Karpas-422 (cell line): ENCODE measurements around the gene TUBB4A. TPM values are rescaled to one million over a fixed set of nuclear protein-coding genes. Genes with fewer than 3 reads are reported as not detected.

Experiments
- DNase-seq: peaks from one replicate; pipeline ENCODE4 v3.0.0-alpha.2; 2015
- H2AFZ ChIP-seq: fragments of 200-600 bp; sonication (generic); 2 replicates; pipeline ENCODE4 v1.6.1; 2014; ENCODE audit warnings: antibody characterized with exemption, low read length, mixed read lengths
- H3K27ac ChIP-seq: fragments of 200-600 bp; sonication (generic); 2 replicates; pipeline ENCODE4 v1.5.1; 2014; ENCODE audit warnings: mild to moderate bottlenecking, low read length, moderate library complexity
- H3K27me3 ChIP-seq: fragments of 200-600 bp; sonication (generic); 2 replicates; pipeline ENCODE4 v1.6.1; 2014; ENCODE audit warnings: low read length, mixed read lengths
- H3K36me3 ChIP-seq: fragments of 200-600 bp; sonication (generic); 2 replicates; pipeline ENCODE4 v1.6.1; 2014; ENCODE audit warnings: low read length, mixed read lengths; ENCODE audit not compliant: insufficient read depth
- H3K4me1 ChIP-seq: fragments of 200-600 bp; sonication (generic); 2 replicates; pipeline ENCODE4 v1.6.1; 2014; ENCODE audit warnings: mild to moderate bottlenecking, low read length, mixed read lengths
- H3K4me2 ChIP-seq: fragments of 200-600 bp; sonication (generic); 2 replicates; pipeline ENCODE4 v1.6.1; 2014; ENCODE audit warnings: low read length, low read depth, mild to moderate bottlenecking; ENCODE audit not compliant: poor library complexity, severe bottlenecking
- H3K4me3 ChIP-seq: fragments of 200-600 bp; sonication (generic); 2 replicates; pipeline ENCODE4 v1.5.1; 2014; ENCODE audit warnings: mild to moderate bottlenecking, antibody characterized with exemption, low read length, mixed read lengths
- H3K79me2 ChIP-seq: fragments of 200-600 bp; sonication (generic); 2 replicates; pipeline ENCODE4 v1.6.1; 2014; ENCODE audit warnings: mild to moderate bottlenecking, low read length, mixed read lengths
- H3K9ac ChIP-seq: fragments of 200-600 bp; sonication (generic); 2 replicates; pipeline ENCODE4 v1.6.0; 2014; ENCODE audit warnings: low read length
- H3K9me2 ChIP-seq: fragments of 200-600 bp; sonication (generic), shearing (Covaris generic); replicated peaks from 2 replicates; pipeline ENCODE4 v1.6.0; 2014; ENCODE audit warnings: mild to moderate bottlenecking, low read length, moderate library complexity; ENCODE audit not compliant: insufficient read depth
- H3K9me3 ChIP-seq: fragments of 300-700, 200-600 bp; sonication (generic); 2 replicates; pipeline ENCODE4 v1.6.1; 2014; ENCODE audit warnings: low read length, mixed read lengths
- H4K20me1 ChIP-seq: fragments of 200-600 bp; sonication (generic); 2 replicates; pipeline ENCODE4 v1.6.1; 2014; ENCODE audit warnings: mild to moderate bottlenecking, antibody characterized with exemption, low read length, low read depth; ENCODE audit not compliant: insufficient read depth
- total RNA-seq: library from RNA; depleted of rRNA; stranded (reverse); fragments of >200 nt; shearing (Covaris generic); gene quantifications from 2 replicates; pipeline ENCODE4 v1.2.3, GENCODE V29; 2014; ENCODE audit warnings: low replicate concordance

TUBB4A gene
- total RNA-seq, 1 experiment from 2014 or later: 0.45 TPM

DNA sequence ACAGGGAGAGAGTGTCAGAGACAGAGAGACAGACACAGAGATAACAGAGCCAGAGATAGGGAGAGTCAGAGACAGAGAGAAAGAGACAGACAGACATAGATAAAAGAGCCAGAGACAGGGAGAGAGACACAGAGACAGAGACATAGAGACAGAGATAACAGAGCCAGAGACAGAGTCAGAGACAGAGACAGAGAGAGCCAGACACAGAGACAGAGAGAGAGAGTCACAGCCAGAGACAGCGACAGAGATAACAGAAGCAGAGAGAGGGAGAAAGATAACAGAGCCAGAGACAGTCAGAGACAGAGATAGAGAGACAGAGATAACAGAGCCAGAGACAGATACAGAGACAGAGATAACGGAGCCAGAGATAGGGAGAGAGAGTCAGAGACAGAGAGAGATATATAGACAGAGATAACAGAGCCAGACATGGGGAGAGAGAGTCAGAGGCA, 27.9 kb upstream of the TUBB4A start:
- DNase-seq: no peak
- Histone ChIP-seq H2AFZ (no peak overlapping the region), H3K4me2 (peak overlapping the region; percentile 78), H3K4me1 (peaks cover 59% of the 10 kb centered on the region), H4K20me1 (no peaks in the 10 kb centered on the region), H3K9me3 (no peaks in the 10 kb centered on the region), H3K4me3 (peak overlapping the region; percentile 73; the same call in 1 of the 2 replicates), H3K27ac (no peak overlapping the region), H3K36me3 (no peaks in the 10 kb centered on the region), H3K27me3 (no peaks in the 10 kb centered on the region), H3K79me2 (no peaks in the 10 kb centered on the region), H3K9me2 (no peaks in the 10 kb centered on the region), H3K9ac (no peak overlapping the region)

DNA sequence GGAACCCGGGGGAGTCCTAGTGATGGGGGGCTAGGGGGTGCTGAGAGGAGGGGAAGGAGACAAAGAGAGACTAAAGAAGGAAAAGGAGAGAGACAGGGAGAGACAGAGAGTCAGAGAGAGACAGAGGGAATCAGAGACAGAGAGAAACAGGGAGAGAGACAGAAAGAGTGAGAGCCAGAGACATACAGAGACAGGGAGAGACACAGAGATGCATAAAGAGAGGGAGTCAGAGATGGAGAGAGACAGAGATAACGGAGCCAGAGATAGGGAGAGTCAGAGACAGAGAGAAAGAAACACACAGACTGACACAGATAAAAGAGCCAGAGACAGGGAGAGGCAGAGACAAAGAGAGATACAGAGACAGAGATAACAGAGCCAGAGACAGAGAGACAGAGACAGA, 27.2 kb upstream of the TUBB4A start:
- H3K27me3 ChIP-seq: no peaks in the 10 kb centered on the region
- H3K9me2 ChIP-seq: no peaks in the 10 kb centered on the region
- DNase-seq: no peak
- H2AFZ ChIP-seq: peak overlapping the region; percentile 94; the same call in 1 of the 2 replicates
- peak overlapping the region; percentile 80 for H3K27ac ChIP-seq
- H3K9ac ChIP-seq: peak overlapping the region; percentile 55
- H3K4me1 ChIP-seq: peaks cover 59% of the 10 kb centered on the region
- H3K4me3 ChIP-seq: peak overlapping the region; percentile 42; the same call in 1 of the 2 replicates
- H4K20me1 ChIP-seq: no peaks in the 10 kb centered on the region
- no peaks in the 10 kb centered on the region for H3K79me2 ChIP-seq
- no peaks in the 10 kb centered on the region for H3K9me3 ChIP-seq
- H3K36me3 ChIP-seq: no peaks in the 10 kb centered on the region
- H3K4me2 ChIP-seq: peak overlapping the region; percentile 74

- peak overlapping the region; percentile 74 for H3K4me2 ChIP-seq
- H3K4me3 ChIP-seq: peak overlapping the region; percentile 42
- peaks cover 59% of the 10 kb centered on the region for H3K4me1 ChIP-seq
- no peaks in the 10 kb centered on the region for H3K9me2 ChIP-seq
- H3K9ac ChIP-seq: peak overlapping the region; percentile 55
- H3K79me2 ChIP-seq: no peaks in the 10 kb centered on the region
- H2AFZ ChIP-seq: peak overlapping the region; percentile 94
- no peaks in the 10 kb centered on the region for H3K36me3 ChIP-seq
- DNase-seq: peak; percentile 75
- H3K27ac ChIP-seq: peak overlapping the region; percentile 80
- no peaks in the 10 kb centered on the region for H3K9me3 ChIP-seq
- H4K20me1 ChIP-seq: no peaks in the 10 kb centered on the region
- H3K27me3 ChIP-seq: no peaks in the 10 kb centered on the region
These were observed 26.5 kb upstream of the TUBB4A start for GRCh38 chr19:6528544-6529121.

GRCh38 chr19:6527893-6528543, 25.9 kb upstream of the TUBB4A start:
- peak overlapping the region; percentile 74 for H3K4me2 ChIP-seq
- peak; percentile 95 for DNase-seq
- H2AFZ ChIP-seq: peak overlapping the region; percentile 94
- no peaks in the 10 kb centered on the region for H3K9me3 ChIP-seq
- H3K27ac ChIP-seq: peak overlapping the region; percentile 80
- H3K79me2 ChIP-seq: no peaks in the 10 kb centered on the region
- no peaks in the 10 kb centered on the region for H3K9me2 ChIP-seq
- H3K4me3 ChIP-seq: peak overlapping the region; percentile 42
- H4K20me1 ChIP-seq: no peaks in the 10 kb centered on the region
- peak overlapping the region; percentile 55 for H3K9ac ChIP-seq
- H3K36me3 ChIP-seq: no peaks in the 10 kb centered on the region
- H3K4me1 ChIP-seq: peaks cover 58% of the 10 kb centered on the region
- no peaks in the 10 kb centered on the region for H3K27me3 ChIP-seq

DNA sequence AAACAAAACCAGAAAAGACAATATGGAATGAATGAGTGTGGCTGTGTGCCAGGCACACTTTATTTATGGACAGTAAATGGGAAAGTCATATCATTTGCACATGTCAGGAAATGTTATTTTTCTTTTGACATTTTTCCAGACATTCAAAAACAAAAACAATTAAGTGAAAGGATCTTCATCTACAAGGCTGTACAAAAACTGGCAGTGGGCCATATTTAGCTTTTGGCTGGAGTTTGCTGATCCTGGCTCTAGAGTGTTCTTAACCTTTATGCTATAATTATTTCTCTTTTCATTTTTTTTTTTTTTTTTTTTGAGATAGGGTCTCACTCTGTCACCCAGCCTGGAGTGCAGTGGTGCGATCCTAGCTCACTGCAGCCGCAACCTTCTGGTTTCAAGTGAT, 22.2 kb upstream of the TUBB4A start:
- no peaks in the 10 kb centered on the region for H3K9me2 ChIP-seq
- H3K79me2 ChIP-seq: no peaks in the 10 kb centered on the region
- no peaks in the 10 kb centered on the region for H4K20me1 ChIP-seq
- no peak overlapping the region for H2AFZ ChIP-seq
- H3K4me3 ChIP-seq: no peak overlapping the region
- H3K4me2 ChIP-seq: no peak overlapping the region
- H3K9ac ChIP-seq: no peak overlapping the region
- no peaks in the 10 kb centered on the region for H3K9me3 ChIP-seq
- no peaks in the 10 kb centered on the region for H3K36me3 ChIP-seq
- no peak overlapping the region for H3K27ac ChIP-seq
- peaks cover 33% of the 10 kb centered on the region for H3K4me1 ChIP-seq
- H3K27me3 ChIP-seq: no peaks in the 10 kb centered on the region
- peak; percentile 37 for DNase-seq

DNA sequence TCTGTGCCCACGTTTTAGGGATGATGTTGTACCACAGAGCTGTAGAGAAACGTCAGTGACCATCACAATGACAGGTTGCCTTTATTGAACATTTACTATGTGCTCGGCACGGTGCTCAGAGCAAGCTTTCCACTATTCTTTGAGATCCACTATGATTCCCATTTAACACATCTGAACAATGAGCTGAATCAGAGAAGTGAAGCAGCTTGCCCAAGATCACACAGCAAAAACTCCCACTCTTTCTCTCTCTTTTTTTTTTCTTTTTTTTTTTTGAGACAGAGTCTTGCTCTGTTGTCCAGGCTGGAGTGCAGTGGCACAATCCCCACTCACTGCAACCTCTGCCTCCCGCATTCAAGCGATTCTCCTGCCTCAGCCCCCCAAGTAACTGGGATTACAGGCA, 20.6 kb upstream of the TUBB4A start:
- Histone ChIP-seq H3K9me2 (no peaks in the 10 kb centered on the region), H4K20me1 (no peaks in the 10 kb centered on the region), H3K4me3 (peak overlapping the region; percentile 32; the same call in 1 of the 2 replicates), H2AFZ (peak overlapping the region; percentile 45), H3K27ac (peak overlapping the region; percentile 49), H3K79me2 (no peaks in the 10 kb centered on the region), H3K4me2 (peak overlapping the region; percentile 52), H3K9ac (peak overlapping the region; percentile 44), H3K27me3 (no peaks in the 10 kb centered on the region), H3K9me3 (no peaks in the 10 kb centered on the region), H3K36me3 (no peaks in the 10 kb centered on the region), H3K4me1 (peaks cover 26% of the 10 kb centered on the region)
- peak; percentile 4 for DNase-seq

DNA sequence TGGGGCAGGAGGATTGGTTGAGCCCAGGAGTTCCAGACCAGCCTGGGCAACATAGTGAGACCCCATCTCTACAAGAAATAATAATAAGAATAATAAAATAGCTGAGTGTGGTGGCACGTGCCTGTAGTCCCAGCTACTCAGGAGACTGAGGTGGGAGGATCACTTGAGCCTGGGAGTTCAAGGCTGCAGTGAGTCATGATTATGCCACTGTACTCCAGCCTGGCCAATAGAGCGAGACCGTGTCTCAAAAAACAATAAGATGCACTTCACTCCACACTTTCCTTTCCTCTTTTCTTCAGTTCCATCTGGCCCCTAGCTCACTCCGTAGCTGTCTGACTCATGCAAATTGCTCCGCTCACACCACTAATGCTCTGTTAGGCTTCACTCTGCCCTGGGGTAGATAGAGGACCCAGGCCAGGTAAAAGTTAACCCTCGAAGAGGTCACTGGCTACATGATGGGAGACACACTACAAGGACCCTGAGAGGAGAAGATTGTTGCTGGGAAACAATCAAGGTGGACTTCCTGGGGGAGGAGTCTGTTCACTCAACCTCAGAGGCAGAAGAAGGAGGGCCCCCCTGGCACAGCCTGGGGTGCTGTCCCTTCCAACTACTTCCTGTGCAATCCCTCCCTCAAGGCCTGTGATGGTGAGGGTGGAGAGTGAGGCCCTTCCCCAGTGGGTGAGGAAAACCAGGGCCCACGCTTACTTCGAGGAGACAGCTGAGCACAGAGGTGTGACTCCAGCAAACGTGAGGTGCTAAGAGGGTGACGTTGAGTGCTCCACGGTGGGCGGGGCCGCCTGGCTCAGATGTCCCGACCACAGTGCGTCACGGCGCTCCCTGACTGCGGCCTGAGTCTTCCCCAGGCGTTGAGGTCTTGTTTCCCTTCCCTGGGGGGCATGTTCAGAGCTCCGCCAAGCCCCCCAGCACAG, 19.9 kb upstream of the TUBB4A start:
- Histone ChIP-seq H3K9me2 (no peaks in the 10 kb centered on the region), H3K27me3 (no peaks in the 10 kb centered on the region), H3K4me1 (peaks cover 26% of the 10 kb centered on the region), H3K9ac (peak overlapping the region; percentile 44), H4K20me1 (no peaks in the 10 kb centered on the region), H3K4me3 (peak overlapping the region; percentile 32; the same call in 1 of the 2 replicates), H3K4me2 (peak overlapping the region; percentile 52), H3K9me3 (no peaks in the 10 kb centered on the region), H3K79me2 (no peaks in the 10 kb centered on the region), H3K36me3 (no peaks in the 10 kb centered on the region), H3K27ac (peak overlapping the region; percentile 49), H2AFZ (peak overlapping the region; percentile 45)
- peak; percentile 83 for DNase-seq

- no peaks in the 10 kb centered on the region for H3K9me3 ChIP-seq
- H3K27me3 ChIP-seq: no peaks in the 10 kb centered on the region
- no peaks in the 10 kb centered on the region for H3K79me2 ChIP-seq
- H3K9ac ChIP-seq: no peak overlapping the region
- no peak overlapping the region for H2AFZ ChIP-seq
- no peak overlapping the region for H3K27ac ChIP-seq
- H3K4me2 ChIP-seq: no peak overlapping the region
- H3K4me1 ChIP-seq: peaks cover 36% of the 10 kb centered on the region
- H3K36me3 ChIP-seq: no peaks in the 10 kb centered on the region
- H4K20me1 ChIP-seq: no peaks in the 10 kb centered on the region
- no peaks in the 10 kb centered on the region for H3K9me2 ChIP-seq
- peak; percentile 42 for DNase-seq
- no peak overlapping the region for H3K4me3 ChIP-seq
These were observed 17.2 kb upstream of the TUBB4A start for GRCh38 chr19:6519289-6519688.
